Measurements from ENCODE around the gene PTPRN2.

DNA sequence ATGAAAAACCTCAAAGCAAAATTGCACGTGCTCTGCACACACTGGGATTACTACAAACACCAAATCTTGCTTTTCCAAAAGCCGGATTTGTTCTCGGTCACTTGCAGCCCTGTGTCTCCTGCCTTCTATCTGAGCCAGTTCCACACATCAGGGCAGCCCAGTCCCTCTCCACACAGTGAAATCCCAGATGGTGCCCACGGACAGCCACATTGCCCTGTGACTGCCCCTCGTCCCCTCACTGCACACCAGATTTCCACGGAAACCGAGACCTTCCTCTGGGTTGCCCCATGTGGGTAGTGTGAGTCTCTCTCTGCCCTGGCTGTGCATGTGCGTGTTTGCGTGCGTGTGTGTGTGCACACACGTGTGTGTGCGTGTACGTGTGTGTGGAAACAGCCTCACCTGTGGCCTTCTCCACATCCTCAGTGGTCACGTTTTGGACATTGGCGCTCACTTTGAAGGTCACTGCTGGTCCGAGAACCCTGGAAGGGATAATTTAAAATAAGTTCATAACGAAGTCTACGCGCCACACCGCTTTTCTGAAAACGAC is 506.7 kb downstream of the PTPRN2 start:
- TF ChIP-seq, protein P1, sequence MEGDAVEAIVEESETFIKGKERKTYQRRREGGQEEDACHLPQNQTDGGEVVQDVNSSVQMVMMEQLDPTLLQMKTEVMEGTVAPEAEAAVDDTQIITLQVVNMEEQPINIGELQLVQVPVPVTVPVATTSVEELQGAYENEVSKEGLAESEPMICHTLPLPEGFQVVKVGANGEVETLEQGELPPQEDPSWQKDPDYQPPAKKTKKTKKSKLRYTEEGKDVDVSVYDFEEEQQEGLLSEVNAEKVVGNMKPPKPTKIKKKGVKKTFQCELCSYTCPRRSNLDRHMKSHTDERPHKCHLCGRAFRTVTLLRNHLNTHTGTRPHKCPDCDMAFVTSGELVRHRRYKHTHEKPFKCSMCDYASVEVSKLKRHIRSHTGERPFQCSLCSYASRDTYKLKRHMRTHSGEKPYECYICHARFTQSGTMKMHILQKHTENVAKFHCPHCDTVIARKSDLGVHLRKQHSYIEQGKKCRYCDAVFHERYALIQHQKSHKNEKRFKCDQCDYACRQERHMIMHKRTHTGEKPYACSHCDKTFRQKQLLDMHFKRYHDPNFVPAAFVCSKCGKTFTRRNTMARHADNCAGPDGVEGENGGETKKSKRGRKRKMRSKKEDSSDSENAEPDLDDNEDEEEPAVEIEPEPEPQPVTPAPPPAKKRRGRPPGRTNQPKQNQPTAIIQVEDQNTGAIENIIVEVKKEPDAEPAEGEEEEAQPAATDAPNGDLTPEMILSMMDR (IDR thresholded peaks at IDR 0.05), result no peak
- TF ChIP-seq ZFX (IDR thresholded peaks at IDR 0.05; ENCODE audit: borderline replicate concordance), result no peak
